Neural cell (in vitro differentiated cells): ENCODE results near the gene POLR1G. TPM values are rescaled to one million over a fixed set of nuclear protein-coding genes. Genes with fewer than 3 reads are reported as not detected.

ENCODE experiments used
- H2AFZ ChIP-seq: fragments of 200-600, 300-800 bp; sonication (generic), shearing (Covaris generic); 2 replicates; pipeline ENCODE4 v1.6.0; 2014; ENCODE audit warnings: low read depth, mild to moderate bottlenecking, antibody characterized with exemption, low read length, moderate library complexity
- H3F3A ChIP-seq: fragments of 200-600 bp; shearing (Covaris generic); 2 replicates; pipeline ENCODE4 v1.6.1; 2016; ENCODE audit warnings: mild to moderate bottlenecking, moderate library complexity, mixed read lengths, antibody characterized with exemption, low read length; ENCODE audit not compliant: insufficient read depth, poor library complexity, severe bottlenecking
- H3K27ac ChIP-seq: fragments of 200-600, 300-800 bp; sonication (generic), shearing (Covaris generic); 2 replicates; pipeline ENCODE4 v1.5.1; 2014; ENCODE audit warnings: mild to moderate bottlenecking, low read length, moderate library complexity
- H3K27me3 ChIP-seq: fragments of 300-800, 200-600 bp; sonication (generic), shearing (Covaris generic); 2 replicates; pipeline ENCODE4 v1.6.0; 2014; ENCODE audit warnings: mild to moderate bottlenecking, low read depth, low read length, moderate library complexity; ENCODE audit not compliant: insufficient read depth
- H3K36me3 ChIP-seq: fragments of 300-800, 200-600 bp; sonication (generic), shearing (Covaris generic); 2 replicates; pipeline ENCODE4 v1.5.1; 2014; ENCODE audit warnings: mild to moderate bottlenecking, antibody characterized with exemption, low read length, moderate library complexity; ENCODE audit not compliant: insufficient read depth
- H3K4me2 ChIP-seq: fragments of 300-800, 200-600 bp; sonication (generic), shearing (Covaris generic); 2 replicates; pipeline ENCODE4 v1.6.0; 2014; ENCODE audit warnings: mild to moderate bottlenecking, low read length
- H3K4me3 ChIP-seq: fragments of 300-800, 200-600 bp; sonication (generic), shearing (Covaris generic); 2 replicates; pipeline ENCODE4 v1.5.1; 2014; ENCODE audit warnings: mild to moderate bottlenecking, low read length, moderate library complexity
- H3K79me2 ChIP-seq: fragments of 200-600 bp; shearing (Covaris generic); replicated peaks from 2 replicates; pipeline ENCODE4 v1.6.0; 2014; ENCODE audit warnings: mild to moderate bottlenecking, low read length, moderate library complexity; ENCODE audit not compliant: insufficient read depth
- H3K9ac ChIP-seq: fragments of 300-800, 200-600 bp; sonication (generic), shearing (Covaris generic); 2 replicates; pipeline ENCODE4 v1.6.1; 2016; ENCODE audit warnings: mild to moderate bottlenecking, low read length, mixed read lengths
- H3K9me2 ChIP-seq: fragments of 200-600 bp; shearing (Covaris generic); 2 replicates; pipeline ENCODE4 v1.6.1; 2016; ENCODE audit warnings: mild to moderate bottlenecking, low read length, mixed read lengths; ENCODE audit not compliant: insufficient read depth
- H3K9me3 ChIP-seq: fragments of 200-600, 300-800 bp; sonication (generic), shearing (Covaris generic); 2 replicates; pipeline ENCODE4 v1.6.1; 2016; ENCODE audit warnings: mild to moderate bottlenecking, mixed run types, low read length, moderate library complexity, mixed read lengths
- H4K20me1 ChIP-seq: fragments of 200-600 bp; shearing (Covaris generic); 2 replicates; pipeline ENCODE4 v1.6.1; 2016; ENCODE audit warnings: mild to moderate bottlenecking, mixed run types; ENCODE audit not compliant: insufficient read depth
- CTCF ChIP-seq: fragments of 450-650 bp; IDR thresholded peaks from 2 replicates; pipeline ENCODE4 v1.5.1; 2014; ENCODE audit warnings: antibody characterized with exemption, mild to moderate bottlenecking, moderate library complexity; ENCODE audit not compliant: poor library complexity, severe bottlenecking
- EP300 ChIP-seq: fragments of 450-650 bp; conservative IDR thresholded peaks from 2 replicates; pipeline ENCODE4 v1.6.1; 2014; ENCODE audit warnings: antibody characterized with exemption, mild to moderate bottlenecking, moderate library complexity; ENCODE audit not compliant: poor library complexity, severe bottlenecking
- EZH2 ChIP-seq: fragments of 200-600, 300-800 bp; shearing (Covaris generic), sonication (generic); IDR thresholded peaks from 2 replicates; pipeline ENCODE4 v1.6.1; 2014; ENCODE audit warnings: antibody characterized with exemption, low read length, borderline replicate concordance, mild to moderate bottlenecking; ENCODE audit not compliant: insufficient read depth, poor library complexity, severe bottlenecking
- MXI1 ChIP-seq: fragments of 450-650 bp; conservative IDR thresholded peaks from 2 replicates; pipeline ENCODE4 v1.6.1; 2014; ENCODE audit warnings: antibody characterized with exemption, mild to moderate bottlenecking; ENCODE audit not compliant: poor library complexity, severe bottlenecking
- POLR2AphosphoS5 ChIP-seq: IDR thresholded peaks from 2 replicates; pipeline ENCODE4 v1.6.1; 2012
- RAD21 ChIP-seq: fragments of 450-650 bp; conservative IDR thresholded peaks from 2 replicates; pipeline ENCODE4 v1.6.1; 2014; ENCODE audit warnings: antibody characterized with exemption, mild to moderate bottlenecking, moderate library complexity
- REST ChIP-seq: IDR thresholded peaks from 2 replicates; pipeline ENCODE4 v1.6.1; 2012; ENCODE audit warnings: borderline replicate concordance
- SMC3 ChIP-seq: fragments of 450-650 bp; conservative IDR thresholded peaks from 2 replicates; pipeline ENCODE4 v1.6.1; 2014; ENCODE audit warnings: antibody characterized with exemption, mild to moderate bottlenecking, moderate library complexity; ENCODE audit not compliant: poor library complexity
- TAF1 ChIP-seq: IDR thresholded peaks from 2 replicates; pipeline ENCODE4 v1.6.1; 2012; ENCODE audit warnings: low read depth
- polyA plus RNA-seq: library from polyadenylated mRNA; depleted of rRNA; stranded (reverse); fragments of >200 nt; gene quantifications from 2 replicates; pipeline ENCODE4 v1.2.3, GENCODE V29; 2014

Gene POLR1G
- polyA plus RNA-seq, 1 donor from 2014 or later: 2.4 TPM

- no peaks in the 10 kb centered on the region for H3F3A ChIP-seq
- TF ChIP-seq CTCF (no peak), RAD21 (no peak), EP300 (no peak), REST (no peak), TAF1 (no peak), EZH2 (no peak), SMC3 (no peak), MXI1 (no peak), POLR2AphosphoS5 (no peak)
- no peak overlapping the region for H3K4me3 ChIP-seq
- H3K27me3 ChIP-seq: peaks cover 19% of the 10 kb centered on the region
- H3K36me3 ChIP-seq: no peaks in the 10 kb centered on the region
- no peaks in the 10 kb centered on the region for H3K9me3 ChIP-seq
- no peak overlapping the region for H3K9ac ChIP-seq
- no peak overlapping the region for H3K27ac ChIP-seq
- H3K9me2 ChIP-seq: no peaks in the 10 kb centered on the region
- no peak overlapping the region for H2AFZ ChIP-seq
- no peak overlapping the region for H3K4me2 ChIP-seq
- no peaks in the 10 kb centered on the region for H3K79me2 ChIP-seq
- no peaks in the 10 kb centered on the region for H4K20me1 ChIP-seq
Measured at GRCh38 chr19:45382426-45382825, 24.0 kb upstream of the POLR1G start.

GRCh38 chr19:45385392-45386221, 20.8 kb upstream of the POLR1G start:
- TF ChIP-seq SMC3 (no peak), TAF1 (no peak), CTCF (peak; percentile 24)
- no peak overlapping the region for H2AFZ ChIP-seq

More at GRCh38 chr19:45385392-45386221, 20.8 kb upstream of the POLR1G start:
- H3K4me2 ChIP-seq: no peak overlapping the region
- H3K27ac ChIP-seq: no peak overlapping the region
- peaks cover 19% of the 10 kb centered on the region for H3K27me3 ChIP-seq
- H3K9me2 ChIP-seq: no peaks in the 10 kb centered on the region
- H3K79me2 ChIP-seq: no peaks in the 10 kb centered on the region
- peak overlapping the region; percentile 28 for H3K4me3 ChIP-seq
- no peaks in the 10 kb centered on the region for H3F3A ChIP-seq
- H3K36me3 ChIP-seq: no peaks in the 10 kb centered on the region
- no peaks in the 10 kb centered on the region for H4K20me1 ChIP-seq
- no peaks in the 10 kb centered on the region for H3K9me3 ChIP-seq
- no peak overlapping the region for H3K9ac ChIP-seq
